HCT116 (cell line): ENCODE measurements around the gene RNF130. TPM values are rescaled to one million over a fixed set of nuclear protein-coding genes. Genes with fewer than 3 reads are reported as not detected.

Experiments
- ATAC-seq: fragments of 200-7000 bp; cut with Tn5 transposase; 2 replicates; pipeline ENCODE4 v1.9.1; 2020; ENCODE audit warnings: mild to moderate bottlenecking, moderate library complexity
- BruUV-seq: library from RNA; stranded (reverse); fragments of 400-500 nt; replicated peaks from 2 replicates; lab custom pipeline; 2021; lab: Mats Ljungman, UMichigan
- CTCF ChIA-PET: fragments of 300-600 bp; sonication (Branson Sonifier 250); formaldehyde crosslinking; loops from one replicate; lab custom pipeline; 2021; ENCODE audit warnings: antibody characterized with exemption; lab: Charles Lee
- POLR2A ChIA-PET: fragments of 300-600, 350-600 bp; sonication (Branson Sonifier 250); formaldehyde crosslinking; loops from one replicate; lab custom pipeline; 2021; ENCODE audit warnings: antibody characterized with exemption; lab: Charles Lee
- RAD21 ChIA-PET, 2 experiments: fragments of 300-600 bp; sonication (Branson Sonifier 250); formaldehyde crosslinking; loops; one replicate each; lab custom pipeline; 2023; ENCODE audit warnings: low total read pairs in 2 of 2; ENCODE audit not compliant: uncharacterized antibody in 2 of 2, unreplicated experiment in 2 of 2, low non-redundant PET in 1 of 2; lab: Charles Lee
- DNase-seq: peaks from one replicate; pipeline ENCODE4 v3.0.0-alpha.2; 2010; ENCODE audit warnings: low read depth, low spot score
- H2AFZ ChIP-seq: fragments of 200-600 bp; shearing (Covaris generic), sonication (generic); 2 replicates; pipeline ENCODE4 v1.6.1; 2017; ENCODE audit warnings: low read depth, mixed run types, mixed read lengths, antibody characterized with exemption, low read length; ENCODE audit not compliant: poor library complexity, severe bottlenecking
- H3K27ac ChIP-seq: 2 replicates; pipeline ENCODE4 v1.5.1; 2012; ENCODE audit warnings: low read depth, low read length
- H3K27me3 ChIP-seq: fragments of 200-600 bp; sonication (generic); 2 replicates; pipeline ENCODE4 v1.6.1; 2016; ENCODE audit warnings: mixed run types, low read length, mixed read lengths; ENCODE audit not compliant: insufficient read depth
- H3K36me3 ChIP-seq, 2 experiments: fragments of 200-500 bp in 1 of 2; fragments of 200-600 bp in 1 of 2; sonication (Bioruptor generic) in 1 of 2; sonication (generic) in 1 of 2; 2 replicates each; pipeline versions ENCODE4 v1.5.1 to v1.6.1; 2014 to 2016; ENCODE audit warnings: low read length in 2 of 2, inconsistent platforms in 1 of 2, mixed read lengths in 1 of 2, mixed run types in 1 of 2; ENCODE audit not compliant: insufficient read depth in 2 of 2, control insufficient read depth in 1 of 2
- H3K4me1 ChIP-seq, 2 experiments: fragments of 200-600 bp in 1 of 2; sonication (generic) in 1 of 2; 2 replicates each; pipeline versions ENCODE4 v1.5.1 to v1.6.1; 2012 to 2017; ENCODE audit warnings: low read length in 2 of 2, inconsistent platforms in 1 of 2, mild to moderate bottlenecking in 1 of 2, mixed read lengths in 1 of 2, mixed run types in 1 of 2, moderate library complexity in 1 of 2; ENCODE audit not compliant: insufficient read depth in 2 of 2, control insufficient read depth in 1 of 2
- H3K4me2 ChIP-seq: fragments of 200-600 bp; sonication (generic); 2 replicates; pipeline ENCODE4 v1.6.1; 2017; ENCODE audit warnings: mixed run types, low read length, mixed read lengths
- H3K4me3 ChIP-seq, 2 experiments: fragments of 200-600 bp in 1 of 2; sonication (generic) in 1 of 2; replicated peaks in 1 of 2; 2 replicates each; pipeline ENCODE4 v1.5.1; 2011 to 2016; ENCODE audit warnings: low read length in 2 of 2, control low read depth in 1 of 2, low read depth in 1 of 2, mild to moderate bottlenecking in 1 of 2, mixed read lengths in 1 of 2, mixed run types in 1 of 2
- H3K79me2 ChIP-seq: fragments of 200-600 bp; sonication (generic); 2 replicates; pipeline ENCODE4 v1.6.1; 2017; ENCODE audit warnings: mild to moderate bottlenecking, mixed run types, low read length, moderate library complexity, mixed read lengths; ENCODE audit not compliant: insufficient read depth
- H3K9ac ChIP-seq: fragments of 200-600 bp; sonication (generic); 2 replicates; pipeline ENCODE4 v1.6.1; 2016; ENCODE audit warnings: low read length, mixed read lengths
- H3K9me2 ChIP-seq: fragments of 200-600 bp; sonication (generic), shearing (Covaris generic); 2 replicates; pipeline ENCODE4 v1.6.1; 2017; ENCODE audit warnings: mixed run types, mild to moderate bottlenecking, moderate library complexity; ENCODE audit not compliant: insufficient read depth
- H3K9me3 ChIP-seq, 2 experiments: fragments of 200-500 bp in 1 of 2; fragments of 200-600 bp in 1 of 2; sonication (Bioruptor generic) in 1 of 2; sonication (generic) in 1 of 2; 2 replicates each; pipeline ENCODE4 v1.6.1; 2014 to 2017; ENCODE audit warnings: low read length in 2 of 2, mixed read lengths in 2 of 2, inconsistent platforms in 1 of 2, low read depth in 1 of 2, mild to moderate bottlenecking in 1 of 2, mixed run types in 1 of 2, moderate library complexity in 1 of 2; ENCODE audit not compliant: control insufficient read depth in 1 of 2, insufficient read depth in 1 of 2
- H4K20me1 ChIP-seq: fragments of 200-600 bp; sonication (generic), shearing (Covaris generic); 2 replicates; pipeline ENCODE4 v1.6.1; 2017; ENCODE audit warnings: mixed run types, mild to moderate bottlenecking, moderate library complexity; ENCODE audit not compliant: insufficient read depth
- CBX3 ChIP-seq: IDR thresholded peaks from 2 replicates; pipeline ENCODE4 v1.6.1; 2012; ENCODE audit warnings: low read depth
- CEBPB ChIP-seq: IDR thresholded peaks from 2 replicates; pipeline ENCODE4 v1.6.1; 2012; ENCODE audit warnings: low read depth
- EGR1 ChIP-seq: IDR thresholded peaks from 2 replicates; pipeline ENCODE4 v1.6.1; 2012; ENCODE audit warnings: low read depth
- ELF1 ChIP-seq: IDR thresholded peaks from 2 replicates; pipeline ENCODE4 v1.6.1; 2012; ENCODE audit warnings: low read depth, borderline replicate concordance
- RAD21 ChIP-seq: IDR thresholded peaks from 2 replicates; pipeline ENCODE4 v1.6.1; 2012; ENCODE audit warnings: low read depth, mild to moderate bottlenecking
- SRF ChIP-seq: IDR thresholded peaks from 2 replicates; pipeline ENCODE4 v1.6.1; 2012; ENCODE audit warnings: low read depth
- TCF7L2 ChIP-seq: IDR thresholded peaks from 2 replicates; pipeline ENCODE4 v1.7.0; 2011; ENCODE audit warnings: borderline replicate concordance, inconsistent platforms; ENCODE audit not compliant: insufficient read depth, insufficient read length; ENCODE audit errors: extremely low read depth
- YY1 ChIP-seq: IDR thresholded peaks from 2 replicates; pipeline ENCODE4 v1.6.1; 2011; ENCODE audit warnings: low read length, low read depth, moderate library complexity, mild to moderate bottlenecking; ENCODE audit not compliant: insufficient replicate concordance; ENCODE audit errors: extremely low read depth
- ZFX ChIP-seq: fragments of 450-650 bp; IDR thresholded peaks from 2 replicates; pipeline ENCODE4 v1.6.1; 2017
- intact Hi-C: fragments of 100-400 bp; cut with micrococcal nuclease; formaldehyde crosslinking; loops from 2 replicates; pipeline ENCODE4 v1.10.0; 2022
- total RNA-seq: library from RNA; stranded (reverse); gene quantifications from one replicate; pipeline ENCODE4 v1.2.1, GENCODE V29; 2021; ENCODE audit not compliant: unreplicated experiment
- TF ChIP-seq, protein P1 (sequence below): IDR thresholded peaks from 2 replicates; pipeline ENCODE4 v1.6.1; 2012
- TF ChIP-seq, protein P2 (sequence below): IDR thresholded peaks from 2 replicates; pipeline ENCODE4 v1.6.1; 2012

Gene RNF130
- total RNA-seq, 1 experiment from 2014 or later: 34.9 TPM

DNA sequence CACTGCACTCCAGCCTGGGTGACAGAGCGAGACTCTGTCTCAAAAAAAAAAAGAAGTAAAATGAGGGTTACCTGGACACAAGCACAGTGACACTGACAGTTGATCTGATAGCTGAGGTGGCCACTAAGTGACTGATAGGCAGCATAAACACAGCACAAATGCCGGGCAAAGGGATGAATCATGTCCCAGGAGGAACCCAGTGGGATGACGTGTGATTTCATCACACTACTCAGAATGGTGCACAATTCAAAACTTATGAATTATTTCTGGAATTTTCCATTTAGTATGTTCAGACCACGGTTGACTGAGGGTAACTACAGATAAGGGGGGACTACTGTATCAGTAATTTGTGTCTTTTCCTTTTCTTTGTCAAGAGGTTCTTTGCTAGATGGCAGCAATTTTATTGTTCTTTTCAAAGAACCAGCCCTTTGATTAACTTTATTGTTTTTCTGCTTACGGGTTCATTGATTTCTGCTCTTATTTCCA, 34.3 kb upstream of the RNF130 start:
- TF ChIP-seq CEBPB (peak; percentile 37), YY1 (no peak)
- Histone ChIP-seq H3K36me3 (no peaks in the 10 kb centered on the region), H3K9me3 (peaks cover 5 to 13% of the 10 kb centered on the region in 2 experiments; a peak in 2 of 4 replicates), H3K4me1 (no peaks in the 10 kb centered on the region), H3K9me2 (no peaks in the 10 kb centered on the region), H3K27me3 (no peaks in the 10 kb centered on the region), H3K79me2 (no peaks in the 10 kb centered on the region), H4K20me1 (no peaks in the 10 kb centered on the region), H3K4me2 (no peak overlapping the region), H2AFZ (no peak overlapping the region), H3K4me3 (no peak overlapping the region), H3K9ac (no peak overlapping the region), H3K27ac (no peak overlapping the region)
- ChIA-PET CTCF (no interaction called here), RAD21 (no interaction called here), POLR2A (no interaction called here)
- intact Hi-C loops: no loop called here
- ATAC-seq: no peak
- DNase-seq: peak; percentile 4
- no TSS peak for BruUV-seq

DNA sequence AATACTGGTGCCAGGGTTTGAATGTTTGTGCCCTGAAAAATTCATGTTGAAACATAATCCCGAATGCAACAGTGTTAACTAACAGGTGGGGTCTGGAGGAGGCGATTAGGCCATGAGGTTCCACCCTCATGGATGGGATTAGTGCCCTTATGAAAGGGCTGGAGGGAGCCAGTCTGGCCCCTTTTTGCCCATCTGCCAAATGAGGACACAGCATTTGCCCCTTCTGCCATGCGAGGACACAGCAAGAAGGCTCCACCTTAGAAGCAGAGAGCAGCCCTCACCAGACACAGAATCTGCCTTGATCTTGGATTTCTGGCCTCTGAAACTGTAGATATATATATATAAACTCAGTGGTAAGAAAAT, 32.6 kb upstream of the RNF130 start:
- intact Hi-C loops: no loop called here
- H3K9me3 ChIP-seq: peaks cover 5 to 13% of the 10 kb centered on the region in 2 experiments; a peak in 2 of 4 replicates
- no peaks in the 10 kb centered on the region for H3K36me3 ChIP-seq
- no peak overlapping the region for H3K9ac ChIP-seq
- ATAC-seq (no peak), DNase-seq (no peak)
- ChIA-PET CTCF (no interaction called here), RAD21 (no interaction called here), POLR2A (no interaction called here)
- H3K4me3 ChIP-seq: no peak overlapping the region
- BruUV-seq: no TSS peak
- TF ChIP-seq YY1 (no peak), SRF (no peak), CEBPB (no peak), EGR1 (no peak), ELF1 (no peak), ZFX (no peak), CBX3 (no peak), TCF7L2 (no peak), RAD21 (no peak)
- TF ChIP-seq, protein P1, sequence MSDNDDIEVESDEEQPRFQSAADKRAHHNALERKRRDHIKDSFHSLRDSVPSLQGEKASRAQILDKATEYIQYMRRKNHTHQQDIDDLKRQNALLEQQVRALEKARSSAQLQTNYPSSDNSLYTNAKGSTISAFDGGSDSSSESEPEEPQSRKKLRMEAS: no peak
- TF ChIP-seq, protein P2, sequence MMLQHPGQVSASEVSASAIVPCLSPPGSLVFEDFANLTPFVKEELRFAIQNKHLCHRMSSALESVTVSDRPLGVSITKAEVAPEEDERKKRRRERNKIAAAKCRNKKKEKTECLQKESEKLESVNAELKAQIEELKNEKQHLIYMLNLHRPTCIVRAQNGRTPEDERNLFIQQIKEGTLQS: no peak
- no peaks in the 10 kb centered on the region for H3K27me3 ChIP-seq
- no peaks in the 10 kb centered on the region for H3K9me2 ChIP-seq
- no peak overlapping the region for H3K4me2 ChIP-seq
- H3K79me2 ChIP-seq: no peaks in the 10 kb centered on the region
- H4K20me1 ChIP-seq: no peaks in the 10 kb centered on the region
- H3K27ac ChIP-seq: no peak overlapping the region
- no peaks in the 10 kb centered on the region for H3K4me1 ChIP-seq
- no peak overlapping the region for H2AFZ ChIP-seq
